Keratinocyte (primary cell): ENCODE data around the gene SH3RF2. TPM values are rescaled to one million over a fixed set of nuclear protein-coding genes. Genes with fewer than 3 reads are reported as not detected.

Source experiments
- DNase-seq: peaks from one replicate; pipeline ENCODE4 v3.0.0-alpha.2; 2011; ENCODE audit warnings: low read depth, missing footprints, low spot score
- FAIRE-seq: peaks from 2 replicates; lab custom pipeline; 2011; peaks lifted over from hg19 to GRCh38; lab: Jason Lieb, UNC
- H2AFZ ChIP-seq: 2 replicates; pipeline ENCODE4 v1.6.0; 2012; ENCODE audit warnings: low read length, control low read depth, inconsistent platforms; ENCODE audit not compliant: control insufficient read depth
- H3K27ac ChIP-seq: 2 replicates; pipeline ENCODE4 v1.5.1; 2011; ENCODE audit warnings: low read length; ENCODE audit not compliant: control insufficient read depth, insufficient read depth
- H3K27me3 ChIP-seq: 3 replicates; pipeline ENCODE4 v1.6.0; 2011; ENCODE audit warnings: low read length; ENCODE audit not compliant: control insufficient read depth, insufficient read depth; ENCODE audit errors: extremely low read depth
- H3K36me3 ChIP-seq, 2 experiments: 2 replicates in 1 of 2; 3 replicates in 1 of 2; pipeline ENCODE4 v1.5.1; 2011; ENCODE audit warnings: low read length in 2 of 2, mild to moderate bottlenecking in 1 of 2; ENCODE audit not compliant: control insufficient read depth in 2 of 2, insufficient read depth in 2 of 2; ENCODE audit errors: extremely low read depth in 1 of 2
- H3K4me1 ChIP-seq: 3 replicates; pipeline ENCODE4 v1.5.1; 2011; ENCODE audit warnings: low read length; ENCODE audit not compliant: control insufficient read depth, insufficient read depth; ENCODE audit errors: extremely low read depth
- H3K4me2 ChIP-seq: 3 replicates; pipeline ENCODE4 v1.6.0; 2011; ENCODE audit warnings: low read depth, low read length; ENCODE audit not compliant: control insufficient read depth, insufficient read depth; ENCODE audit errors: extremely low read depth
- H3K4me3 ChIP-seq, 3 experiments: fragments of 200-600 bp in 1 of 3; sonication (generic) in 1 of 3; 2 replicates in 2 of 3; 3 replicates in 1 of 3; pipeline ENCODE4 v1.5.1; 2011 to 2016; ENCODE audit warnings: low read length in 3 of 3, mild to moderate bottlenecking in 3 of 3, control low read depth in 2 of 3, inconsistent platforms in 1 of 3, low read depth in 1 of 3, mixed read lengths in 1 of 3, mixed run types in 1 of 3, moderate library complexity in 1 of 3; ENCODE audit not compliant: control insufficient read depth in 2 of 3, insufficient read depth in 2 of 3; ENCODE audit errors: extremely low read depth in 1 of 3
- H3K79me2 ChIP-seq: 2 replicates; pipeline ENCODE4 v1.6.0; 2012; ENCODE audit warnings: low read length; ENCODE audit not compliant: control insufficient read depth, insufficient read depth
- H3K9ac ChIP-seq: 3 replicates; pipeline ENCODE4 v1.6.0; 2011; ENCODE audit warnings: low read length; ENCODE audit not compliant: control insufficient read depth, insufficient read depth; ENCODE audit errors: extremely low read depth
- H3K9me1 ChIP-seq: 3 replicates; pipeline ENCODE4 v1.6.0; 2011; ENCODE audit warnings: low read length; ENCODE audit not compliant: control insufficient read depth, insufficient read depth; ENCODE audit errors: extremely low read depth
- H3K9me3 ChIP-seq: 2 replicates; pipeline ENCODE4 v1.5.1; 2012; ENCODE audit warnings: low read depth, low read length; ENCODE audit not compliant: control insufficient read depth
- H4K20me1 ChIP-seq: 3 replicates; pipeline ENCODE4 v1.6.0; 2011; ENCODE audit warnings: low read length; ENCODE audit not compliant: control insufficient read depth, insufficient read depth; ENCODE audit errors: extremely low read depth
- EZH2 ChIP-seq: IDR thresholded peaks from one replicate; pipeline ENCODE4 v1.6.1; 2012; ENCODE audit warnings: inconsistent platforms, mild to moderate bottlenecking, low read length, moderate library complexity
- dilution Hi-C: fragments of 300-500 bp; cut with MboI; formaldehyde crosslinking; loops from one replicate; pipeline ENCODE4 v1.7.0; 2020; ENCODE audit warnings: low sequenced_read_pairs; ENCODE audit not compliant: extremely low pct_ligation_motif_present
- polyA plus RNA-seq, 5 experiments: library from polyadenylated mRNA; depleted of rRNA in 3 of 5; stranded (reverse) in 3 of 5; stranded (forward) in 1 of 5; unstranded in 1 of 5; fragments of >200 nt; gene quantifications; 1 replicate in 1 of 5; 2 replicates in 3 of 5; 3 replicates in 1 of 5; pipeline versions ENCODE4 v1.2.1 to v1.2.3, GENCODE V29; 2011 to 2012; ENCODE audit warnings: missing spikeins in 2 of 5, low read depth in 1 of 5, low replicate concordance in 1 of 5
- TF ChIP-seq, protein P1 (sequence below), 3 experiments: IDR thresholded peaks in 1 of 3; conservative IDR thresholded peaks in 1 of 3; optimal IDR thresholded peaks in 1 of 3; 2 replicates in 2 of 3; 3 replicates in 1 of 3; pipeline versions ENCODE3 to v1.5.1; 2011; ENCODE audit warnings: low read length in 3 of 3, mild to moderate bottlenecking in 3 of 3, moderate library complexity in 2 of 3, control low read depth in 1 of 3, inconsistent platforms in 1 of 3; ENCODE audit not compliant: insufficient read depth in 2 of 3; ENCODE audit errors: extremely low read depth in 1 of 3

SH3RF2 gene
- polyA plus RNA-seq, 1 donor (not counting 4 experiments of a cell fraction or from before 2014, with no cell fraction given): 43.7 TPM

DNA sequence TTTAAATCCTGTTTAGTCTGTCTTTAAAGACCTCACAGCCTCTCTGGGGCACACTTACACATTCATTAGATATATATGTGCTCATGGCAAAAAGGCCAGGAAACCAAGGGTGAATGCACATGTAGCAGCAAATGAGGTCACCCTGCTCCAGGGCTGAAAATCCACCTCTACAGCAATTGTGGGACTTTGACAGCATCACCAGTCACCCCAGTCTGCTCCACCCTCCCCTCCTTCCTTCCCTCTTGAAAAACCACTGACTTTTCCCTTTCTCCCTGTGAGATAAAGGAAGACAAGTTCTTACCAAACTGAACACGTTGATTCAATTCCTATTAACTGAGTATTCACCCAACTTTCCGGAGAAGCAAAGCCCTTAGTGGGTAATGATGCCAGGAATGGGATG, 15.2 kb upstream of the SH3RF2 start:
- DNase-seq (peak; percentile 85), FAIRE-seq (peak; percentile 100)
- Histone ChIP-seq H3K27ac (peak overlapping the region; percentile 90), H3K36me3 (no peaks in the 10 kb centered on the region), H4K20me1 (no peaks in the 10 kb centered on the region), H3K27me3 (no peaks in the 10 kb centered on the region), H3K9me3 (no peaks in the 10 kb centered on the region), H3K79me2 (no peaks in the 10 kb centered on the region), H3K4me2 (peak overlapping the region; percentile 58), H2AFZ (no peak overlapping the region), H3K4me1 (peaks cover 50% of the 10 kb centered on the region), H3K4me3 (no peak overlapping the region), H3K9me1 (no peaks in the 10 kb centered on the region), H3K9ac (peak overlapping the region; percentile 56)
- TF ChIP-seq, protein P1, sequence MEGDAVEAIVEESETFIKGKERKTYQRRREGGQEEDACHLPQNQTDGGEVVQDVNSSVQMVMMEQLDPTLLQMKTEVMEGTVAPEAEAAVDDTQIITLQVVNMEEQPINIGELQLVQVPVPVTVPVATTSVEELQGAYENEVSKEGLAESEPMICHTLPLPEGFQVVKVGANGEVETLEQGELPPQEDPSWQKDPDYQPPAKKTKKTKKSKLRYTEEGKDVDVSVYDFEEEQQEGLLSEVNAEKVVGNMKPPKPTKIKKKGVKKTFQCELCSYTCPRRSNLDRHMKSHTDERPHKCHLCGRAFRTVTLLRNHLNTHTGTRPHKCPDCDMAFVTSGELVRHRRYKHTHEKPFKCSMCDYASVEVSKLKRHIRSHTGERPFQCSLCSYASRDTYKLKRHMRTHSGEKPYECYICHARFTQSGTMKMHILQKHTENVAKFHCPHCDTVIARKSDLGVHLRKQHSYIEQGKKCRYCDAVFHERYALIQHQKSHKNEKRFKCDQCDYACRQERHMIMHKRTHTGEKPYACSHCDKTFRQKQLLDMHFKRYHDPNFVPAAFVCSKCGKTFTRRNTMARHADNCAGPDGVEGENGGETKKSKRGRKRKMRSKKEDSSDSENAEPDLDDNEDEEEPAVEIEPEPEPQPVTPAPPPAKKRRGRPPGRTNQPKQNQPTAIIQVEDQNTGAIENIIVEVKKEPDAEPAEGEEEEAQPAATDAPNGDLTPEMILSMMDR (optimal IDR thresholded peaks at IDR 0.05 in 1 of 3, IDR thresholded peaks at IDR 0.05 in 1 of 3, conservative IDR thresholded peaks at IDR 0.05 in 1 of 3; ENCODE audit: extremely low read depth in 1 of 3, insufficient read depth in 2 of 3, low read length in 3 of 3): no peak
- no peak for TF ChIP-seq EZH2
- dilution Hi-C loops: no loop called here

GRCh38 chr5:145922059-145922458, 14.3 kb upstream of the SH3RF2 start:
- TF ChIP-seq, protein P1 (optimal IDR thresholded peaks at IDR 0.05 in 1 of 3, IDR thresholded peaks at IDR 0.05 in 1 of 3, conservative IDR thresholded peaks at IDR 0.05 in 1 of 3; ENCODE audit: extremely low read depth in 1 of 3, insufficient read depth in 2 of 3, low read length in 3 of 3): no peak
- TF ChIP-seq EZH2: no peak
- peaks cover 51% of the 10 kb centered on the region for H3K4me1 ChIP-seq
- DNase-seq: no peak

More at GRCh38 chr5:145922059-145922458, 14.3 kb upstream of the SH3RF2 start:
- peak overlapping the region; percentile 90 for H3K27ac ChIP-seq
- dilution Hi-C loops: no loop called here
- no peak overlapping the region for H3K4me3 ChIP-seq
- H4K20me1 ChIP-seq: no peaks in the 10 kb centered on the region
- peak; percentile 98 for FAIRE-seq
- no peaks in the 10 kb centered on the region for H3K79me2 ChIP-seq
- H3K36me3 ChIP-seq: no peaks in the 10 kb centered on the region
- no peaks in the 10 kb centered on the region for H3K27me3 ChIP-seq
- H3K9me1 ChIP-seq: no peaks in the 10 kb centered on the region
- H3K9ac ChIP-seq: peak overlapping the region; percentile 56
- H2AFZ ChIP-seq: no peak overlapping the region
- no peaks in the 10 kb centered on the region for H3K9me3 ChIP-seq
- H3K4me2 ChIP-seq: peak overlapping the region; percentile 58
